Measurements from ENCODE around the gene NAV1. TPM values are rescaled to one million over a fixed set of nuclear protein-coding genes. Genes with fewer than 3 reads are reported as not detected.

The NAV1 gene
- total RNA-seq, 1 donor from 2014 or later, result 55.2 TPM

- no peaks in the 10 kb centered on the region for H3K9me3 Mint-ChIP-seq (ENCODE audit: low read depth)
- H3K27ac Mint-ChIP-seq, result no peak overlapping the region
- peaks cover 3% of the 10 kb centered on the region for H3K4me1 Mint-ChIP-seq (ENCODE audit: low read depth)
- no peak overlapping the region for H3K4me3 Mint-ChIP-seq (ENCODE audit: low read depth)
- no peak for TF ChIP-seq CTCF (IDR thresholded peaks at IDR 0.05; ENCODE audit: unreplicated experiment)
- no peak for DNase-seq (ENCODE audit: low spot score, unreplicated experiment)
- no peaks in the 10 kb centered on the region for H3K36me3 Mint-ChIP-seq (ENCODE audit: insufficient read depth)
- peaks cover 14% of the 10 kb centered on the region for H3K27me3 Mint-ChIP-seq
These were observed 43.9 kb downstream of the NAV1 start for GRCh38 chr1:201582705-201583442.

GRCh38 chr1:201583663-201584062, 44.7 kb downstream of the NAV1 start:
- no peaks in the 10 kb centered on the region for H3K36me3 Mint-ChIP-seq (ENCODE audit: insufficient read depth)
- H3K27me3 Mint-ChIP-seq, result peaks cover 14% of the 10 kb centered on the region
- H3K4me3 Mint-ChIP-seq (ENCODE audit: low read depth), result no peak overlapping the region
- no peak for DNase-seq (ENCODE audit: low spot score, unreplicated experiment)
- TF ChIP-seq CTCF (IDR thresholded peaks at IDR 0.05; ENCODE audit: unreplicated experiment), result no peak
- no peaks in the 10 kb centered on the region for H3K9me3 Mint-ChIP-seq (ENCODE audit: low read depth)
- H3K4me1 Mint-ChIP-seq (ENCODE audit: low read depth), result peaks cover 3% of the 10 kb centered on the region
- H3K27ac Mint-ChIP-seq, result no peak overlapping the region

GRCh38 chr1:201584471-201585092, 45.7 kb downstream of the NAV1 start:
- TF ChIP-seq CTCF (IDR thresholded peaks at IDR 0.05; ENCODE audit: unreplicated experiment), result no peak
- peaks cover 14% of the 10 kb centered on the region for H3K27me3 Mint-ChIP-seq
- H3K9me3 Mint-ChIP-seq (ENCODE audit: low read depth), result no peaks in the 10 kb centered on the region
- no peak overlapping the region for H3K27ac Mint-ChIP-seq
- DNase-seq (ENCODE audit: low spot score, unreplicated experiment), result no peak
- H3K36me3 Mint-ChIP-seq (ENCODE audit: insufficient read depth), result no peaks in the 10 kb centered on the region
- no peak overlapping the region for H3K4me3 Mint-ChIP-seq (ENCODE audit: low read depth)
- peaks cover 3% of the 10 kb centered on the region for H3K4me1 Mint-ChIP-seq (ENCODE audit: low read depth)

- Mint-ChIP-seq H3K4me1 (ENCODE audit: low read depth) (peaks cover 3% of the 10 kb centered on the region), H3K27ac (no peak overlapping the region)
These were observed 46.2 kb downstream of the NAV1 start for GRCh38 chr1:201585093-201585483.

GRCh38 chr1:201585901-201586300, 47.0 kb downstream of the NAV1 start:
- H3K9me3 Mint-ChIP-seq (ENCODE audit: low read depth), result no peaks in the 10 kb centered on the region
- H3K4me3 Mint-ChIP-seq (ENCODE audit: low read depth), result no peak overlapping the region
- no peak for DNase-seq (ENCODE audit: low spot score, unreplicated experiment)
- no peak for TF ChIP-seq CTCF (IDR thresholded peaks at IDR 0.05; ENCODE audit: unreplicated experiment)
- no peak overlapping the region for H3K27ac Mint-ChIP-seq
- H3K36me3 Mint-ChIP-seq (ENCODE audit: insufficient read depth), result no peaks in the 10 kb centered on the region
- peaks cover 14% of the 10 kb centered on the region for H3K27me3 Mint-ChIP-seq
- peaks cover 3% of the 10 kb centered on the region for H3K4me1 Mint-ChIP-seq (ENCODE audit: low read depth)

More at GRCh38 chr1:201585093-201585483, 46.2 kb downstream of the NAV1 start:
- no peak for DNase-seq (ENCODE audit: low spot score, unreplicated experiment)
- Mint-ChIP-seq H3K27me3 (peaks cover 14% of the 10 kb centered on the region), H3K9me3 (ENCODE audit: low read depth) (no peaks in the 10 kb centered on the region), H3K4me3 (ENCODE audit: low read depth) (no peak overlapping the region), H3K36me3 (ENCODE audit: insufficient read depth) (no peaks in the 10 kb centered on the region)
- TF ChIP-seq CTCF (IDR thresholded peaks at IDR 0.05; ENCODE audit: unreplicated experiment), result no peak
